ENCODE data around the gene ALX4.

- TF ChIP-seq, protein P1, sequence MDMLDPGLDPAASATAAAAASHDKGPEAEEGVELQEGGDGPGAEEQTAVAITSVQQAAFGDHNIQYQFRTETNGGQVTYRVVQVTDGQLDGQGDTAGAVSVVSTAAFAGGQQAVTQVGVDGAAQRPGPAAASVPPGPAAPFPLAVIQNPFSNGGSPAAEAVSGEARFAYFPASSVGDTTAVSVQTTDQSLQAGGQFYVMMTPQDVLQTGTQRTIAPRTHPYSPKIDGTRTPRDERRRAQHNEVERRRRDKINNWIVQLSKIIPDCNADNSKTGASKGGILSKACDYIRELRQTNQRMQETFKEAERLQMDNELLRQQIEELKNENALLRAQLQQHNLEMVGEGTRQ (IDR thresholded peaks at IDR 0.05): no peak
- TF ChIP-seq, protein P2, sequence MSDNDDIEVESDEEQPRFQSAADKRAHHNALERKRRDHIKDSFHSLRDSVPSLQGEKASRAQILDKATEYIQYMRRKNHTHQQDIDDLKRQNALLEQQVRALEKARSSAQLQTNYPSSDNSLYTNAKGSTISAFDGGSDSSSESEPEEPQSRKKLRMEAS (IDR thresholded peaks at IDR 0.05): no peak
- TF ChIP-seq CTCF (IDR thresholded peaks at IDR 0.05) (no peak), CEBPB (IDR thresholded peaks at IDR 0.05) (no peak), NFE2L2 (conservative IDR thresholded peaks at IDR 0.05; ENCODE audit: low read length) (no peak), EP300 (IDR thresholded peaks at IDR 0.05) (no peak), MAZ (IDR thresholded peaks at IDR 0.05; ENCODE audit: borderline replicate concordance, low read depth, low read length) (no peak)
Measured at GRCh38 chr11:44311339-44312261, 1.7 kb upstream of the ALX4 start.

Data from A549 (cell line).